HCT116 (cell line): ENCODE results near the gene HACD3. TPM values are rescaled to one million over a fixed set of nuclear protein-coding genes. Genes with fewer than 3 reads are reported as not detected.

ENCODE experiments used
- ATAC-seq: fragments of 200-7000 bp; cut with Tn5 transposase; 2 replicates; pipeline ENCODE4 v1.9.1; 2020; ENCODE audit warnings: mild to moderate bottlenecking, moderate library complexity
- BruUV-seq: library from RNA; stranded (reverse); fragments of 400-500 nt; replicated peaks from 2 replicates; lab custom pipeline; 2021; lab: Mats Ljungman, UMichigan
- CTCF ChIA-PET: fragments of 300-600 bp; sonication (Branson Sonifier 250); formaldehyde crosslinking; loops from one replicate; lab custom pipeline; 2021; ENCODE audit warnings: antibody characterized with exemption; lab: Charles Lee
- POLR2A ChIA-PET: fragments of 300-600, 350-600 bp; sonication (Branson Sonifier 250); formaldehyde crosslinking; loops from one replicate; lab custom pipeline; 2021; ENCODE audit warnings: antibody characterized with exemption; lab: Charles Lee
- RAD21 ChIA-PET, 2 experiments: fragments of 300-600 bp; sonication (Branson Sonifier 250); formaldehyde crosslinking; loops; one replicate each; lab custom pipeline; 2023; ENCODE audit warnings: low total read pairs in 2 of 2; ENCODE audit not compliant: uncharacterized antibody in 2 of 2, unreplicated experiment in 2 of 2, low non-redundant PET in 1 of 2; lab: Charles Lee
- DNase-seq: peaks from one replicate; pipeline ENCODE4 v3.0.0-alpha.2; 2010; ENCODE audit warnings: low read depth, low spot score
- H2AFZ ChIP-seq: fragments of 200-600 bp; shearing (Covaris generic), sonication (generic); 2 replicates; pipeline ENCODE4 v1.6.1; 2017; ENCODE audit warnings: low read depth, mixed run types, mixed read lengths, antibody characterized with exemption, low read length; ENCODE audit not compliant: poor library complexity, severe bottlenecking
- H3K27ac ChIP-seq: 2 replicates; pipeline ENCODE4 v1.5.1; 2012; ENCODE audit warnings: low read depth, low read length
- H3K27me3 ChIP-seq: fragments of 200-600 bp; sonication (generic); 2 replicates; pipeline ENCODE4 v1.6.1; 2016; ENCODE audit warnings: mixed run types, low read length, mixed read lengths; ENCODE audit not compliant: insufficient read depth
- H3K36me3 ChIP-seq, 2 experiments: fragments of 200-500 bp in 1 of 2; fragments of 200-600 bp in 1 of 2; sonication (Bioruptor generic) in 1 of 2; sonication (generic) in 1 of 2; 2 replicates each; pipeline versions ENCODE4 v1.5.1 to v1.6.1; 2014 to 2016; ENCODE audit warnings: low read length in 2 of 2, inconsistent platforms in 1 of 2, mixed read lengths in 1 of 2, mixed run types in 1 of 2; ENCODE audit not compliant: insufficient read depth in 2 of 2, control insufficient read depth in 1 of 2
- H3K4me1 ChIP-seq, 2 experiments: fragments of 200-600 bp in 1 of 2; sonication (generic) in 1 of 2; 2 replicates each; pipeline versions ENCODE4 v1.5.1 to v1.6.1; 2012 to 2017; ENCODE audit warnings: low read length in 2 of 2, inconsistent platforms in 1 of 2, mild to moderate bottlenecking in 1 of 2, mixed read lengths in 1 of 2, mixed run types in 1 of 2, moderate library complexity in 1 of 2; ENCODE audit not compliant: insufficient read depth in 2 of 2, control insufficient read depth in 1 of 2
- H3K4me2 ChIP-seq: fragments of 200-600 bp; sonication (generic); 2 replicates; pipeline ENCODE4 v1.6.1; 2017; ENCODE audit warnings: mixed run types, low read length, mixed read lengths
- H3K4me3 ChIP-seq, 2 experiments: fragments of 200-600 bp in 1 of 2; sonication (generic) in 1 of 2; replicated peaks in 1 of 2; 2 replicates each; pipeline ENCODE4 v1.5.1; 2011 to 2016; ENCODE audit warnings: low read length in 2 of 2, control low read depth in 1 of 2, low read depth in 1 of 2, mild to moderate bottlenecking in 1 of 2, mixed read lengths in 1 of 2, mixed run types in 1 of 2
- H3K79me2 ChIP-seq: fragments of 200-600 bp; sonication (generic); 2 replicates; pipeline ENCODE4 v1.6.1; 2017; ENCODE audit warnings: mild to moderate bottlenecking, mixed run types, low read length, moderate library complexity, mixed read lengths; ENCODE audit not compliant: insufficient read depth
- H3K9ac ChIP-seq: fragments of 200-600 bp; sonication (generic); 2 replicates; pipeline ENCODE4 v1.6.1; 2016; ENCODE audit warnings: low read length, mixed read lengths
- H3K9me2 ChIP-seq: fragments of 200-600 bp; sonication (generic), shearing (Covaris generic); 2 replicates; pipeline ENCODE4 v1.6.1; 2017; ENCODE audit warnings: mixed run types, mild to moderate bottlenecking, moderate library complexity; ENCODE audit not compliant: insufficient read depth
- H3K9me3 ChIP-seq, 2 experiments: fragments of 200-500 bp in 1 of 2; fragments of 200-600 bp in 1 of 2; sonication (Bioruptor generic) in 1 of 2; sonication (generic) in 1 of 2; 2 replicates each; pipeline ENCODE4 v1.6.1; 2014 to 2017; ENCODE audit warnings: low read length in 2 of 2, mixed read lengths in 2 of 2, inconsistent platforms in 1 of 2, low read depth in 1 of 2, mild to moderate bottlenecking in 1 of 2, mixed run types in 1 of 2, moderate library complexity in 1 of 2; ENCODE audit not compliant: control insufficient read depth in 1 of 2, insufficient read depth in 1 of 2
- H4K20me1 ChIP-seq: fragments of 200-600 bp; sonication (generic), shearing (Covaris generic); 2 replicates; pipeline ENCODE4 v1.6.1; 2017; ENCODE audit warnings: mixed run types, mild to moderate bottlenecking, moderate library complexity; ENCODE audit not compliant: insufficient read depth
- CEBPB ChIP-seq: IDR thresholded peaks from 2 replicates; pipeline ENCODE4 v1.6.1; 2012; ENCODE audit warnings: low read depth
- EZH2 ChIP-seq: fragments of 200-600 bp; sonication (generic); IDR thresholded peaks from 2 replicates; pipeline ENCODE4 v1.6.1; 2017; ENCODE audit warnings: antibody characterized with exemption, mixed run types
- POLR2A ChIP-seq: IDR thresholded peaks from 2 replicates; pipeline ENCODE4 v1.7.0; 2011; ENCODE audit warnings: borderline replicate concordance; ENCODE audit not compliant: insufficient read depth, insufficient read length; ENCODE audit errors: extremely low read depth
- RAD21 ChIP-seq: IDR thresholded peaks from 2 replicates; pipeline ENCODE4 v1.6.1; 2012; ENCODE audit warnings: low read depth, mild to moderate bottlenecking
- SIN3A ChIP-seq: IDR thresholded peaks from 2 replicates; pipeline ENCODE4 v1.6.1; 2012; ENCODE audit warnings: low read depth
- YY1 ChIP-seq: IDR thresholded peaks from 2 replicates; pipeline ENCODE4 v1.6.1; 2011; ENCODE audit warnings: low read length, low read depth, moderate library complexity, mild to moderate bottlenecking; ENCODE audit not compliant: insufficient replicate concordance; ENCODE audit errors: extremely low read depth
- ZNF274 ChIP-seq: fragments of 200-500 bp; sonication (Bioruptor generic); IDR thresholded peaks from 2 replicates; pipeline ENCODE4 v1.6.1; 2014; ENCODE audit warnings: mild to moderate bottlenecking, low read depth, low read length, inconsistent platforms
- intact Hi-C: fragments of 100-400 bp; cut with micrococcal nuclease; formaldehyde crosslinking; loops from 2 replicates; pipeline ENCODE4 v1.10.0; 2022
- total RNA-seq: library from RNA; stranded (reverse); gene quantifications from one replicate; pipeline ENCODE4 v1.2.1, GENCODE V29; 2021; ENCODE audit not compliant: unreplicated experiment
- TF ChIP-seq, protein P1 (sequence below): IDR thresholded peaks from 2 replicates; pipeline ENCODE4 v1.6.1; 2011; ENCODE audit warnings: mild to moderate bottlenecking, low read length, moderate library complexity; ENCODE audit not compliant: insufficient replicate concordance; ENCODE audit errors: extremely low read depth

HACD3 gene
- total RNA-seq, 1 experiment from 2014 or later, result 57.5 TPM

DNA sequence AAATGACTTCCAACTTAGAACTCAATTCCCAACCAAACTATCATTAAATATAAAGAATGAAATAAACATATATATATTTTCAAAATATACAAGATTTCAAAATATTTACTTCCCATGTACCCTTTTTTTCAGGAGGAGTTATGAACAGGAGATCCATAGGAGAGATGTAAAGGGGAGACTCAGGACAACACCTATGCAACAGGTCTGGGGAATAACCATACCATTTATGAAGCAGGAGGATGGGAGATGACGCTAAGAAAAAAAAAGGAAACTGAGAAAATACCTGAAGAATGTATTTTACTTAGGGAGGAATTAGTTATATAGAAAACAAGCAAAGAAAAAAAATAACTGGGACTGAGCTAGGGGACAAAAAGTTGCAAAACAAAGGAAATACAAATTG is 56.8 kb downstream of the HACD3 start:
- POLR2A ChIA-PET, result no interaction called here
- Histone ChIP-seq H3K27ac (no peak overlapping the region), H3K4me2 (no peak overlapping the region), H4K20me1 (no peaks in the 10 kb centered on the region), H3K36me3 (peaks cover 24 to 31% of the 10 kb centered on the region in 2 experiments), H3K9me3 (no peaks in the 10 kb centered on the region), H3K9me2 (no peaks in the 10 kb centered on the region), H3K79me2 (no peaks in the 10 kb centered on the region), H3K4me1 (no peaks in the 10 kb centered on the region), H3K9ac (no peak overlapping the region), H2AFZ (no peak overlapping the region), H3K27me3 (no peaks in the 10 kb centered on the region), H3K4me3 (no peak overlapping the region)
- no TSS peak for BruUV-seq
- no peak for TF ChIP-seq CEBPB
- no peak for TF ChIP-seq YY1
- TF ChIP-seq RAD21, result no peak
- TF ChIP-seq EZH2, result no peak
- no peak for TF ChIP-seq POLR2A
- no peak for TF ChIP-seq SIN3A
- TF ChIP-seq, protein P1, sequence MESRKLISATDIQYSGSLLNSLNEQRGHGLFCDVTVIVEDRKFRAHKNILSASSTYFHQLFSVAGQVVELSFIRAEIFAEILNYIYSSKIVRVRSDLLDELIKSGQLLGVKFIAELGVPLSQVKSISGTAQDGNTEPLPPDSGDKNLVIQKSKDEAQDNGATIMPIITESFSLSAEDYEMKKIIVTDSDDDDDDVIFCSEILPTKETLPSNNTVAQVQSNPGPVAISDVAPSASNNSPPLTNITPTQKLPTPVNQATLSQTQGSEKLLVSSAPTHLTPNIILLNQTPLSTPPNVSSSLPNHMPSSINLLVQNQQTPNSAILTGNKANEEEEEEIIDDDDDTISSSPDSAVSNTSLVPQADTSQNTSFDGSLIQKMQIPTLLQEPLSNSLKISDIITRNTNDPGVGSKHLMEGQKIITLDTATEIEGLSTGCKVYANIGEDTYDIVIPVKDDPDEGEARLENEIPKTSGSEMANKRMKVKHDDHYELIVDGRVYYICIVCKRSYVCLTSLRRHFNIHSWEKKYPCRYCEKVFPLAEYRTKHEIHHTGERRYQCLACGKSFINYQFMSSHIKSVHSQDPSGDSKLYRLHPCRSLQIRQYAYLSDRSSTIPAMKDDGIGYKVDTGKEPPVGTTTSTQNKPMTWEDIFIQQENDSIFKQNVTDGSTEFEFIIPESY, result no peak
- no peak for TF ChIP-seq ZNF274
- RAD21 ChIA-PET, result no interaction called here
- intact Hi-C loops, result no loop called here
- CTCF ChIA-PET, result no interaction called here
- ATAC-seq (no peak), DNase-seq (no peak)
